AG09319 (cell line): Measurements from ENCODE around the gene RIOK3.
"Not testable (repeated sequence)": the region's sequence is repeated elsewhere in the genome, so short reads cannot be mapped to it uniquely, and the experiment has no call there.

Experiments
- DNase-seq: peaks from one replicate; pipeline ENCODE4 v3.0.0-alpha.2; 2010; ENCODE audit warnings: low read depth; ENCODE audit errors: extremely low read depth
- CTCF ChIP-seq: IDR thresholded peaks from 2 replicates; pipeline ENCODE4 v1.5.1; 2011; ENCODE audit warnings: low read depth, mild to moderate bottlenecking, inconsistent platforms, low read length, moderate library complexity

RIOK3 gene

GRCh38 chr18:23487738-23488570 is 34.9 kb downstream of the RIOK3 start:
- TF ChIP-seq CTCF: no peak
- no peak for DNase-seq

- not testable (repeated sequence) for DNase-seq
Measured at GRCh38 chr18:23489586-23489985, 36.5 kb downstream of the RIOK3 start.

GRCh38 chr18:23493654-23494053 is 40.6 kb downstream of the RIOK3 start:
- no peak for TF ChIP-seq CTCF
- no peak for DNase-seq

- TF ChIP-seq CTCF: no peak
- no peak for DNase-seq
Measured at GRCh38 chr18:23494992-23495391, 41.9 kb downstream of the RIOK3 start.

GRCh38 chr18:23495723-23496440 is 42.8 kb downstream of the RIOK3 start:
- TF ChIP-seq CTCF: no peak
- no peak for DNase-seq

- TF ChIP-seq CTCF: no peak
- no peak for DNase-seq
Measured at GRCh38 chr18:23498117-23498516, 45.0 kb downstream of the RIOK3 start.

- no peak; the same call in none of the 2 replicates for TF ChIP-seq CTCF
- peak; percentile 52 for DNase-seq
Measured at GRCh38 chr18:23498877-23499276, 45.8 kb downstream of the RIOK3 start.
